ENCODE measurements around the gene KRTAP3-2. TPM values are rescaled to one million over a fixed set of nuclear protein-coding genes. Genes with fewer than 3 reads are reported as not detected.

KRTAP3-2 gene
- total RNA-seq, 1 donor from 2014 or later, result not detected

DNA sequence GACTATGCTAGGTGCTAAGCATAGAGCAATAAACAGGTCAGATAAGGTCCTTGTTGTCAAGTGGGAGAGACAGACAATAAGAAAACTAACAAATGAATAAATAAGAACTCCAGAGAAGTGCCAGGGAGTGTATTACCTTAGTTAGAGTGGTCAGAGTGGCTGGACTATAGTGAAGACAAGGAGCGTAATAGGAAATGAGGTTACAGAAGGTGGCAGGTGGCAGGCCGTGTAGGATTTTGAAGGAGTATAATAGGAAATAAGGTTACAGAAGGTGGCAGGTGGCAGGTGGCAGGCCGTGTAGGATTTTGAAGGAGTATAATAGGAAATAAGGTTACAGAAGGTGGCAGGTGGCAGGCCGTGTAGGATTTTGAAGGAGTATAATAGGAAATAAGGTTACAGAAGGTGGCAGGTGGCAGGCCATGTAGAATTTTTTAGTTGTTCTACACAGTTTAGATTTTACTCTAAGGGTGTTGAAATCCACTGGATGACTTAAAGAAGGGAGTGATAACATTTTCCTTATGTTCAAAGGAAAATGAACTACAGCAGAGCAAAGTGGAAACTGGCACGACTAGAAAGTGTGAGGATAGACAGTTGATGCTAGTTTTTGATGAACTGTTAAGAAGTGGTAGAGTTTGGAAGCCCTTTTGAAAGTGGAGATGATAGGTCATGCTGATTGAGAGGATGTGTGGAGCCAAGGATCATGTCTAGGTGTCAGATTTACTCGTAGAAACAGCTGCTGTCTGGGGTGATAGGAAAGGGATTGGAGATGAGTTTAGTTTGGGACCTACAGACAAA lies 12.8 kb upstream of the KRTAP3-2 start:
- DNase-seq (ENCODE audit: low spot score), result no peak
- intact Hi-C loops (cut with DNase I), result no loop called here

DNA sequence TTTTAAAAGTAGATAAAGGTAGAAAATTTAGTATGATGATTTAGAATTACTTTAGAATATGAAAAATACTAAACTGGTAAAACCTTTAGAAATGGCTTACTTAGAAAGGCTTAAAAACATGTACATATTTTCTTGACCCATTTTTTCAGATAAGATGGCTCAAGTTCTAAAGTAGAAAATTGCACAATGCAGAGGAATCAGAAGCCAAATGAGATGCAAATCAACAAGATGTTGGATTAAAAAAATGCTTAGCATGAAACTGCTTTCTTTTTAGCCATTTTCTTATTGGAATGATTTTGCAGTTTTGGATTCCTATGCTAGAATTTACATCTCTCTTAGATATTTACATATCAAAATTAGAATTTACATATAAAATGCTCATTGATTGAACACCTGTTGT lies 10.7 kb upstream of the KRTAP3-2 start:
- no peak for DNase-seq (ENCODE audit: low spot score)
- intact Hi-C loops (cut with DNase I), result no loop called here

DNA sequence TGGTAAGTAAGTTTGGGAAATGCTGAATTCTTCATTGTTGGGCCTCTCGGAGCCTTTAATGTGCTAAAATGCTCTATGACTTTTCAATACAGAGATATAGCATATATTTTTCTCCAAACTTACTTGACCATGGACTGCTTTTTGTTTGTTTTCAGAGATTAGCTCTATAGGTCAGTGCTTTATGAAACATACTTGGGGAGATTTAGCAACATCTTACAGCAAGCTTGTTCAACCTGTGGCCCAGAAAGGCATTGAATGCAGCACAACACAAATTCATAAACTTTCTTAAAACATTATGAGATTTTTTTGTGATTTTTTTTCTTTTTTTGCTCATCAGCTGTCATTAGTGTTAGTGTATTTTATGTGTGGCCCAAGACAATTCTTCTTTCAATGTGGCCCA lies 10.2 kb upstream of the KRTAP3-2 start:
- intact Hi-C loops (cut with DNase I), result no loop called here
- no peak for DNase-seq (ENCODE audit: low spot score)

DNA sequence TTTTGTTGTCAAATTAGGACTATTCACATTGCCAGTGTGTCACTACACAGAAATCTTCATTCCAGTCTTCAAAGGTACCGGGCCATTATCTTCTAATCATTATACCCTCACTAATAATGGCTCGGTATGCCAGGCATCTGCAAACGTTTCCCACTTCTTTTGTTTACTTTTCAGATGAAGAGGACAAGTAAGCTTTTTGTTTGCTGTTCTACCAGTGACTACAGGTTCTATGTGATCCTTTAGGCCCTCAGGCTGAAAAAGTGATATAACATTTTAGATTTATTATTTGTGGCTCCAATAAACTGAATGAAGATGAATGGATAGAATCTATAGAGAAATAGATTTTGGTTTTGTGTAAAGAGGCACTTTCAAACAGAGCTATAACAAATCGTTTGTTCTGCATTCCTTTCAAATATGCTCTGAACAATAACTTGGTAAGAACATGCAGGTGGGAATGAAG lies 9.6 kb upstream of the KRTAP3-2 start:
- intact Hi-C loops (cut with DNase I), result no loop called here

DNA sequence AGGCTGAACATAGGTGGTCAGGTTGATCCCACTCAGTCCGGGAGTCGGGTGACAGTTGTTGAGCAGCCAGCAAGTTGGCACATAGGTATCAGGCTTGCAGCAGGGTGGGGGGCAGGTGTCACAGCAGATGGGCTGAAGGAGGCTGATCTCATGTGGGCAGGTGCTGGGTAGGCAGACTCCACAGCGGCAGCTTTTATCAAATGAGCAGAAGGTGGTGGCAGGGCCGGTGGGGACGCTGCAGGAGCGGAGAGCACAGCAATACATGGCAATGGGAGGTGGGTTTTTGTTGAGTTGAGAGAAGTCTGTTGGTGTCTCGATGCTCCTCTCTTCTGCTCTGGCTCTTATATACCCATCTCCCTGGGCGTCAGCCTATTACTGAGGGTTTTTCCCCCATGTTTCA lies 9.1 kb upstream of the KRTAP3-2 start, which contains the start of gene KRTAP3-1:
Gene KRTAP3-1, minus strand, starts transcription at position 318 of the 400 bp plus-strand sequence. Its CDS starts 54 bp downstream, at position 264.
- DNase-seq (ENCODE audit: low spot score), result no peak
- intact Hi-C loops (cut with DNase I), result no loop called here

More for the DNA sequence above, 9.6 kb upstream of the KRTAP3-2 start:
- DNase-seq (ENCODE audit: low spot score), result no peak

DNA sequence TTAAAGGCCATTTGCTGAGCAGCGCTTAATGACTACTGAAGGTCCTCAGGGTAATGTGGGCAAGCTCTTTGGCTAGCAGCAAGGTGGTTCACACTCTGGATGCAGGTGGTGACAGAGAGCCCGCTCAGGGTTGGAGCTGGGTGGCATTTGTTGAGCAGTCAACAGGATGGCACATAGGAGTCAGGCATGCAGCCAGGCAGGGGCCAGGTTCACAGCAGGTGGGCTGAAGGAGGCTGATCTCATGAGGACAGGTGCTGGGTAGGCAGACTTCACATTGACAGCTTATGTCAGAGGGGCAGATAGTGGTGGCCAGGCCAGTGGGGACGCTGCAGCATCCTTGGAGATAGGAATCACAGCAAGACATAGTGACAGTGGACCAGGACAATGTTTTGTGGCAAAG lies 4.7 kb upstream of the KRTAP3-2 start:
- no peak for DNase-seq (ENCODE audit: low spot score)

DNA sequence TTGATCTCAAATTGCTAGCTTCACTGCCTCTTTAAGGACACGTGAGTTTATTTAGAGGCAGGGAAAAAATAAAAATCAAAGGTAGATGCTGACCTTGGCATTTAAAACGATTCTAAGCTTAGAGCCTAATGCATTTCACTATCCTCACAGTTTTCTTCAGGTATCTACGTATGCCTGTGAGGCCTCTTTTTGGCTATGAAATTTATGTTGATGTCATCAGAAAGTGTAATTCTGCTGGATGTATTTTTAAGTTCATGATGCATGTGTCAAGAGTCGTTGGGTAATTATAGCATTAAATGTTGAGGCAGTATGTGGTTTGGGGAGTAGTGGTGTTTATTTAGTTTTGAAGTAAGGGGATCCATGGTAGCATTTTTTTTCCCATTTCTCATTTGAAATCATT lies 4.2 kb upstream of the KRTAP3-2 start:
- DNase-seq (ENCODE audit: low spot score), result no peak
- intact Hi-C loops (cut with DNase I), result no loop called here

More for the DNA sequence above, 4.7 kb upstream of the KRTAP3-2 start:
- intact Hi-C loops (cut with DNase I), result no loop called here

DNA sequence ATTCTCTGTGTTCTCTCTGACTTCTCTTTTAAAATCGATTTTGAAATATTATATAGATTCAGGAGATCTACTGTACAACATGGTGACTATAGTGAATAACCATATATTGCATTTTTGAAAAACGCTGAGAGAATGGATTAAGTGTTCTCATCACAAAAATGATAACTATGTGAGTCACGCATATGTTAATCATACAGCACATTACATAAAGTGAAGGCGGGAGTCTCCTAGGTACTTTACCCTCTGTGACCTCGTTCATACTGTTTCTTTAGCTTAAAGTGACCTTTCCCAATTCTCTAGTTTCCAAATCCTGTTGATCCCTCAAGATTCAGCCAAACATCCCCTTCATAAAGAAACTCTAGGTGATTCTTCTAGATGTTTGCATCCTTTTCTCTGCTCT lies 3.1 kb upstream of the KRTAP3-2 start:
- intact Hi-C loops (cut with DNase I), result no loop called here
- no peak for DNase-seq (ENCODE audit: low spot score)

DNA sequence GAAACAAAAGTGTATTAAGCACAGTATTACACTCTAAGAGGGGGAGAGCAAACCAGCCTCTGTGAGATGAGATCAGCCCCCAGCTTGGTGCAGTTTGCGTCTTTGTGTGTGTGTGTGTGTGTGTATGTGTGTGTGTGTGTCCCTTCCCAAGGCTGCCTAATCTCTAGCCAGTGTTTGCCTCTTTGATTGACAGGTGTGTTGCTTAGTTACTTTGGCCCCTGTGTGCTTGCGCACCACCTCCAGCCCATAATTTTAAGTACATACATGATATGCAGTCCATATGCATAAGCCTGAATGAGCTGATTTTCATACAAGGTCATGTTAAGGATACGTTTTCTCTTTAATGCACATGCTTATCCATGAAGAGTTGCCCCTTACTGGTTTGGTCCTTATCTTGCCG lies 2.1 kb upstream of the KRTAP3-2 start:
- intact Hi-C loops (cut with DNase I), result no loop called here
- DNase-seq (ENCODE audit: low spot score), result no peak

DNA sequence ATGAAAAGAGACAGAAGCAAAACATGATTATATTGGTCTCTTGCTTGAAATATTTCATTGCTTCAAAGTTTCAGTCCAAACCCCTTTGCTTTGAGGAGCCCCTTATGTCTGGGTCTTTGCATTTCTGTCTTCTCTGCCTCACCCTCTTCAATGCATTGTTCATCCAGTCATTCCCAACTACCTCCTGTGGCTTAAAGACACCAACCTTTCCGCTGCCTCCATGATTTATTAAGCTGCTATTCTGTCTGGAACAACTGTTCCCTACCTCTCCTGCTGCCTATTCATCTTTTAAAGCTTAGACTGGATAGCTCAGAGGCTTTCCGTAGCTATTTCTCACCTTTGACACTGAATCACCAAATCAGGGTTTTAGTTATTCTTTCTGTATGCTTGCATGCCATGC lies 2.3 kb downstream of the KRTAP3-2 start:
- intact Hi-C loops (cut with DNase I), result no loop called here
- no peak for DNase-seq (ENCODE audit: low spot score)

DNA sequence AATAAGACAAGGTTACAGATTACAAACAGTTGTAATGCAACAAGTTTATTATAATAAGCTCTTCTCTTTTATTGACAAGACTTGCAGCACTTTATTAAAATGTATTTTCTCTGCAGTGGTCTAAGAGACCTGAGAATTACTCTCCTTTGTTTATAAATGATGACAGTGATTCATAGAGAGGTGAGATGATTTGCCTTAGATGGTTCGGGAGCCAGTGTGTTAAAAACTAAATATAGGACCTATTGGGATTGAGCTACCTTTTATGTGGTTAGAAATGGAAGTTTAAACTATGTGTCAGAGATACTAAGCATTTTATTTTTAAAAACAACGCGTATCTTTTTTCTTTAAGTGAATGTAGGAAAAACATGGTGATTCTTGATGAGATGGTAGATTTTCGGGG lies 2.9 kb downstream of the KRTAP3-2 start:
- intact Hi-C loops (cut with DNase I), result no loop called here
- no peak for DNase-seq (ENCODE audit: low spot score)

DNA sequence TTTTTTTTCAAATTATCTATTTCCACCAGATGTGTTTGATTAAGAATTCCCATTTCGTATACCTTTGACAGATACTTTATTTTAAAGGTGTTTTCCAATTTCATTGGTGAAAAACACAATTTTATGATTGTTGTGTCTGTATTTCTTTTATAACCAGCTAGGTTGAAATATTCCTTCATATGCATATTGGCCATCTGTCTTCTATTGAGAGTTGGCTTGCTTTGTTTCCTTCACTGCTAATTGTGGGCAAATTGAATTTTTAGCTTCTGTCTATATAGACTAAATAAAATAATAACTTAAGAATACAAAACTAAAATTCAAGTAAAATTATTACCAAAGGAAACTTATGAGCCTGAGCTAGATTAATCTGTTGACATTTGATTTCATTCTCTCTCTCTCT lies 4.6 kb downstream of the KRTAP3-2 start:
- intact Hi-C loops (cut with DNase I), result no loop called here
- no peak for DNase-seq (ENCODE audit: low spot score)

DNA sequence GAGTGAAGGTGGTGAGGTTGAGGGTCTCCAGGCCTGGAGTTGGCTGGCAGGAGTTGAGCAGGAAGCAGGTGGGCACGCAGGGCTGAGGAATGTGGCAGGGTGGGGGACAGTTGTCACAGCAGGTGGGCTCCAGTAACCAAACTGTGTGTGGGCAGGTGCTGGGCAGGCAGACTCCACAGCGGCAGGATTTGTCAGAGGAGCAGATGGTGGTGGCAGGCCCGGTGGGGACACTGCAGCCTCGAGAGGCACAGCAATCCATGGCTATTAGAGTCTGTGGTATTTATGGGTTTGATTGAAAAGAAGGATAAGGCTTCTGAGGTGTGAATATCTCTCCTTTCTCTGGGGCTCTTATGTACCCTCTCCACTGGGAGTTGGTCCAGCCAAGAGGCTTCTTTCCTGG lies 5.9 kb downstream of the KRTAP3-2 start, which contains the start of gene KRTAP3-3:
Gene KRTAP3-3, minus strand, starts transcription at position 326 of the 400 bp plus-strand sequence. Its CDS starts 67 bp downstream, at position 259.
- no peak for DNase-seq (ENCODE audit: low spot score)
- intact Hi-C loops (cut with DNase I), result no loop called here

DNA sequence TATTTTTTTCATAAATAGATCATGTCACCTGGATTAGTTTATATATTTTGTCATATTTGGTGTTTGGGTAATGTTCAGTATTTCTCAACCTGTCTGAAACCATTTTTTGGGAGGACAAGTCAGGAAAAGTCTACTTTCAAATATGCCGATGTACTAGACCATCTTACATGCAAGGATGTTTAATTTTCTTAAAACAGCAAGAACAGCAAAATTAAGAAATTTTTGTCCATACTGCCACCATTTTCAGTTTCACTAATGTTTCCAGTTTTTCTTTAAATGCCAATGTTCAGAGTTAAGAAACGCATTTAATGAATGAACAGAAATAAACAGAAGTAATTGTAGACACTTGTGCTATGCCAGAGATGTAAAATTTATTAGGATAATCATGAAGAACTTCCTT lies 6.6 kb downstream of the KRTAP3-2 start:
- no peak for DNase-seq (ENCODE audit: low spot score)
- intact Hi-C loops (cut with DNase I), result no loop called here

DNA sequence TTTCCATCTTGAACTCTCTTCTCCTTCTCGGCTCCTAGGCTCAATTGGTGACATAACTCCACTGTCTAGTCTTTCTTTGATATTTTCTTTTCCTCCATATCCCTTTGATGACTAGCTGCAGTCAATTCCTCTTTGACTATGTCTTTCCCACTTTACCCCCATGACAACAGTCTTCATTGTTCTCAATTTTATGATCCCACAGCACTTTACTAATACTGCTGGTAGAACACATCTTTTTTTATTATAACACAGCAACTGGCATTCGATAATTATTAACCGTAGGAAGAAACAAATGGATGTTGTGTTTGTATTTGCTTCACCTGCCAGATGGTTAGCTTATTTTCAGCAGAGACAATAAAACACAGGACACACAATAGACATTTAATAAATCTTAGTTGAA lies 7.0 kb downstream of the KRTAP3-2 start:
- intact Hi-C loops (cut with DNase I), result no loop called here
- DNase-seq (ENCODE audit: low spot score), result no peak

DNA sequence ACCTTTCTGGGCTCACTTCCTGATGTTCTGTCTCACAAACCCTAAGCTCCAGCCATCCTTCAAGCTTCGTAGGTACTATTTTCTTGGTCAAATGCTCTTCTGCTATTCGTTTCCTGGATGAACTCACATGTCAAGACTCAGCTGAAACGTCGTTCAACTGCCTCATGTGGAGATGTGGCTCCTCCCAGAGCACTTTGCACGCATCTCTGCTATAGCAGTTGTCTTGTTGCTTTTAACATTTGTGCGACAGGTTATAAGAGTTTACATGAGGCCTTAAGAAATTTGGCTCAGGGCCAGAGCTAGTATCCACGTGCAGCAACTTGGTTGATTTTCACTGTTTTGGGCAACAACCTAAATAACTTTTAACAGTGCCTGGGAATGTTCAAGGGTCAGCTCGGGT lies 12.8 kb downstream of the KRTAP3-2 start:
- intact Hi-C loops (cut with DNase I), result no loop called here
- no peak for DNase-seq (ENCODE audit: low spot score)

DNA sequence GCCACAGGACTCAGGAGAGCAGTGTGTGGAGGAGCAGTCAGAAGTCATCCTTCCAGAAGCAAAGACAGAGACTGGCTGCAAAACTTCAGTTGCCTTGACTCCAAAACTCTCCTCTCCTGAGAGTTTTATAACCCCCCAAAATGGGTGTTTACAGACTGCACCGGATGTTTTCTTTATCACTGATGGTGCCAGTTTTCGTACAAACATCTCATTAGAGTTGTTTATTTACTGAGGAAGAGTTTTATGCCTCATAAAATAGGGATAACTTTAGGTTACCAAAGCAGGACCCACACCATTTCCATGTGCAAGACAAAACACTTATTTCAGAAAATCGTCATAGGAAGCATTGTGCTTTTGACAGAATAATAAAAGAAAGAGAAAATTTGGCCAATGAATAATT lies 15.5 kb downstream of the KRTAP3-2 start, which contains the start of gene KRT40:
Gene KRT40, minus strand, starts transcription at position 101 of the 400 bp plus-strand sequence. Its CDS starts 53 bp downstream, at position 48.
- DNase-seq (ENCODE audit: low spot score), result no peak
- intact Hi-C loops (cut with DNase I), result no loop called here

DNA sequence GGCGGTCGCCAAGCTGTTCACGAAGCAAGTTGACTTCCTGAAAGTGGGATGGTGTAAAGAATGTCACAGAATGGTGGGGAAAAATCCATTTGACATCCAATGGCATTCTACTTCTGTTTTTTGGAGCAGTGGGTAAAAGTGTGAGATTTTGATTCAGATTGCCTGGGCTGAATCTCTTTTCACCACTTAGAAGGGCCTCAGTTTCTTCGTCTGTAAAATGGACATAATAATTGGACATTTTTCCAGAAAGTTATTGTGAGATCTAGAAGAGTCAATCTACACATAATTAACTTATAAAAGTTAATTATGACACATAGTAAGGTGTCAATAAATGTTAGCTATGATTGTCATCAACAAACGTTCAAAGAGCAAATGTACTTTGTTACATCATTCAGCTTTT lies 18.6 kb downstream of the KRTAP3-2 start:
- intact Hi-C loops (cut with DNase I), result no loop called here
- DNase-seq (ENCODE audit: low spot score), result no peak

DNA sequence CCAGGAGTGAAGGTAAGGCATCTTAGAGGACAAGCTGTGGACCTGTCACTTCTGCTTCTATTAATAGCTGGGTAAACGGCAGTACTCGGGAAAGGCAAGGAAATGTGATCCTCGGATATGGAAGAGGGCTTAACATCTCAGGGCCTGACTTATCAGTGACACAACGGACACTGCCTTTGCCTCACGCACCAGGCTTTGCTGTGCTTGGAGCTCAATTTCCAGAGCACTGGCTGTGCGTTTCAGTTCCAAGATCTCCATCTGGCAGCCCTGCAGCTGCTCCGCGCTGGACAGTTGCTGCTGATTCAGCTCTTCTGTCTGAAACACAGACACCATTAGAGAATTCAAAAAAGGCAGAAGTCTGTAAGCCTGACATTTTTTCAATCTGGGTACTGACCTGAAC lies 19.1 kb downstream of the KRTAP3-2 start:
- no peak for DNase-seq (ENCODE audit: low spot score)
- intact Hi-C loops (cut with DNase I), result no loop called here

DNA sequence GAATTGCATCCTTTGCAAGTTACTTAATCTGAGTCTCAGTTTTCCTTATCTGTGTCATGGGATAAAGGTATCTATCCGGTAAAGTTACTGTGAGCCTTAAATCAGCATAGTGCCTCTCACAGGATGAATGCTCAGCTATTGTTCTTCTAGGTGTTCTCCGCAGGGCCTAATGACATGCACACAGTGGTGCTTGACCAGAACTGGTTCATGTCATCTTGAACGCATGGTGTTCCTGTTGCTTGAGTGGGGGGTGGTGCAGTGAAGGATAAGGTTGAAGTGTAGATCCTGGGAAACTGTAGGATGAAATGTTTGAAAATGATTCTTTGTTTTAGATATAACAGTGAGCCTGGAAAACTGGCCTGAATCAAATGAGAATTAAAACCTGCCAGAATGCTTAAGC lies 19.6 kb downstream of the KRTAP3-2 start:
- intact Hi-C loops (cut with DNase I), result no loop called here
- DNase-seq (ENCODE audit: low spot score), result no peak

DNA sequence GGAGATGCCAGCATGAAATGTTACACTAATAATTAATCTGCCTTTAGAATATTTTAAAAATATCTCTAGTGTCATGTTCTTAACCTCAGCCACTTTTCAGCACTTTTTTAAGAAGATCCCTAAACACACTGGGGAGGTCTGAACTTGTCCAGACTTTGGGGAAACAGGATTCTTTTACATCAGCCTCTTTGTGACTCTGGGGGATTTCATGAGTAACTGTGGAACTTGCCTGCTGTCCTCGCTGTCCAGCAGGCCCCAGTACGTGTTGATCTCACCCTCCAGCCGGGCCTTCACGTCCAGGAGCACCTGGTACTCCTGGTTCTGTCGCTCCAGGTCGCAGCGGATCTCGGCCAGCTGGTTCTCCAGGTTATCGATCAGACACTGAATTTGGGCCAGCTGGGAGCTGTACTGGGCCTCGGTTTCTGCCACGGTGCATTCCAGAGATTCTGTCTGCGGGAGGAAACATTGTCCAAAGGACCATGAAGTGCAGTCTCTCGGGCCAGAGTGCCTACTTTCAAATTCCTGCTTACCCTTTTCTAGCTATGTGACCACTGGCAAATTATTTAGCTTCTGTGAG lies 21.0 kb downstream of the KRTAP3-2 start:
- DNase-seq (ENCODE audit: low spot score), result no peak
- intact Hi-C loops (cut with DNase I), result no loop called here

Measured in cardiac septum (tissue), 1 donor.